ENCODE measurements around the gene SAMHD1.
"Not testable (repeated sequence)": the region's sequence is repeated elsewhere in the genome, so short reads cannot be mapped to it uniquely, and the experiment has no call there.

Gene SAMHD1

DNA sequence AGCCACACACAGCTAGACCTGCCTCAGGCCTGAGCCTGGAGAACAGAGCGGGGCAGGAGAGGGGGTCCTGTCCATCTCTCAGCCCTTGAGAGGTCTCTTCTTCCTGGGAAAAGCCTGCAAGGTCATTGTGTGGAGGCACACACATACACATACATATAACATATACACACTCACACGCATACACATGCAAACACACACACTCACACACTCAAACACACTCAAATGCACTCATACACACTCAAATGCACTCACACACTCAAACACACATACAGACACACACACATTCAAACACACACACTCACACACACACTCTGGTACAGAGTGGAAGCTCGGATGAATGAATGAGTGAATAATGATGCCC, 75.1 kb downstream of the SAMHD1 start:
- H3K27ac Mint-ChIP-seq = no peak overlapping the region
- no peaks in the 10 kb centered on the region for H3K9me3 Mint-ChIP-seq
- peaks cover 14% of the 10 kb centered on the region for H3K27me3 Mint-ChIP-seq (ENCODE audit: low read depth)
- H3K4me3 Mint-ChIP-seq = no peak overlapping the region
- TF ChIP-seq, protein P1, sequence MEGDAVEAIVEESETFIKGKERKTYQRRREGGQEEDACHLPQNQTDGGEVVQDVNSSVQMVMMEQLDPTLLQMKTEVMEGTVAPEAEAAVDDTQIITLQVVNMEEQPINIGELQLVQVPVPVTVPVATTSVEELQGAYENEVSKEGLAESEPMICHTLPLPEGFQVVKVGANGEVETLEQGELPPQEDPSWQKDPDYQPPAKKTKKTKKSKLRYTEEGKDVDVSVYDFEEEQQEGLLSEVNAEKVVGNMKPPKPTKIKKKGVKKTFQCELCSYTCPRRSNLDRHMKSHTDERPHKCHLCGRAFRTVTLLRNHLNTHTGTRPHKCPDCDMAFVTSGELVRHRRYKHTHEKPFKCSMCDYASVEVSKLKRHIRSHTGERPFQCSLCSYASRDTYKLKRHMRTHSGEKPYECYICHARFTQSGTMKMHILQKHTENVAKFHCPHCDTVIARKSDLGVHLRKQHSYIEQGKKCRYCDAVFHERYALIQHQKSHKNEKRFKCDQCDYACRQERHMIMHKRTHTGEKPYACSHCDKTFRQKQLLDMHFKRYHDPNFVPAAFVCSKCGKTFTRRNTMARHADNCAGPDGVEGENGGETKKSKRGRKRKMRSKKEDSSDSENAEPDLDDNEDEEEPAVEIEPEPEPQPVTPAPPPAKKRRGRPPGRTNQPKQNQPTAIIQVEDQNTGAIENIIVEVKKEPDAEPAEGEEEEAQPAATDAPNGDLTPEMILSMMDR (IDR thresholded peaks at IDR 0.05; ENCODE audit: unreplicated experiment in 3 of 3) = no peak
- no peaks in the 10 kb centered on the region for H3K36me3 Mint-ChIP-seq (ENCODE audit: low read depth)
- H3K4me1 Mint-ChIP-seq = no peaks in the 10 kb centered on the region

DNA sequence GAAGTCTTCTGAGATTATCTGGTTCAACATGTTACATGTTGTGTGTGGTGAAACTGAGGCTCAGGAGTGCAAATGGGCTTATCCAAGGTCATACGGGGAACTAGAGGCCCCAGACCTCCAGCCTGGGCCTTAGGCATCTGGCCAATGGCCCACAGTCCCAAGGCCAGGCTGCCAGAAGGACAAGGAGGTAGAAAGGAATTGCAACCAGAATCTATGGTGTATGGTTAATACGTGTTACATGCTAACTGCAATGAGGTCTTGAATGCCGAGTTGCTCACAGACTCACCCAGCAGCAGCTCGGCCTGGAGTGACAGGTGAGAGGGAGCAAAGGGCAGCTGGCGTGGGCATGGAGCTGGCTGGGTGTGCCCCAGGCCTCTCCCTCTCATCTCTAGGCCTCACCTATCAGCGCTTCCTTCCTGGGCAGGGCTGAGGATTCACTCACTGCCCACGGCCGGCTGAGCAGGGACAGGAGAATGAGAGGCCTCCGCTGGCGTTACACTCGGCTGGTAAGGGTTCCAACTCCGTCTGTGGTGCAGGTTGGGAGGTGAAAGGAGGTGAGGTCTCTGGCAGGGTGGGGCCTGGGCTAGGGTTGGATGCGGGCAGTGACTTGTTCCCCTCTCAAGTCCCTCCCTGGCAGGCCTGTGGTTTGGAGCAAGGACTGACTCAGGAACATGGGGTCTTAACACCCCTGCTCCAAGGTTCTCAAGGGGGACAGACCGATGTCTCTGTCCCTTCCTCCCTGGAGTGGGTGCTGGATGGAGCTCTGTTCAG, 75.6 kb downstream of the SAMHD1 start, which contains the start of gene TLDC2:
TSS of gene TLDC2 (plus strand) at position 437 of the 771 bp plus-strand sequence. CDS start at position 474, 37 bp downstream.
- no peaks in the 10 kb centered on the region for H3K9me3 Mint-ChIP-seq
- H3K4me3 Mint-ChIP-seq = no peak within 1 kb of the TSS
- H3K4me1 Mint-ChIP-seq = no peaks in the 10 kb centered on the region
- TF ChIP-seq, protein P1 (IDR thresholded peaks at IDR 0.05; ENCODE audit: unreplicated experiment in 3 of 3) = no peak
- H3K27ac Mint-ChIP-seq = peak within 1 kb of the TSS in 1 of 3 experiments; percentile 46
- peaks cover 10% of the 10 kb centered on the region for H3K27me3 Mint-ChIP-seq (ENCODE audit: low read depth)
- H3K36me3 Mint-ChIP-seq (ENCODE audit: low read depth) = no peaks in the 10 kb centered on the region

DNA sequence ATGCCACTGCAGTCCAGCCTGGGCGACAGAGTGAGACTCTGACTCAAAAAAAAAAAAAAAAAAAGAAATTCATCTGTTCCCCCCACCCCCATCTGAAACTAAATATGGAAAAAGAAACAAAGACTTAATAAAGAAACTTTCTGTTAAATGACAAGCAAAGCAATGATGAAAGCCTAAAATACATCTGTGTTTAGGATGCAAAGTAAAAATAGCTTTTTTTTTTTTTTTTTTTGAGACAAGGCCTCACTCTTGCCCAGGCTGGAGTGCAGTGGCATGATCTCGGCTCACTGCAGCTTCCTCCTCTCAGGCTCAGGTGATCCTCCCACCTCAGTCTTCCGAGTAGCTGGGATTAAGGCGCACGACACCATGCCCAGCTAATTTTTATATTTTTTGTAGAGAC, 76.4 kb downstream of the SAMHD1 start:
- not testable (repeated sequence) for H3K4me1 Mint-ChIP-seq; H3K36me3 Mint-ChIP-seq (ENCODE audit: low read depth); H3K27ac Mint-ChIP-seq; H3K9me3 Mint-ChIP-seq; H3K4me3 Mint-ChIP-seq
- peaks cover 10% of the 10 kb centered on the region for H3K27me3 Mint-ChIP-seq (ENCODE audit: low read depth)

DNA sequence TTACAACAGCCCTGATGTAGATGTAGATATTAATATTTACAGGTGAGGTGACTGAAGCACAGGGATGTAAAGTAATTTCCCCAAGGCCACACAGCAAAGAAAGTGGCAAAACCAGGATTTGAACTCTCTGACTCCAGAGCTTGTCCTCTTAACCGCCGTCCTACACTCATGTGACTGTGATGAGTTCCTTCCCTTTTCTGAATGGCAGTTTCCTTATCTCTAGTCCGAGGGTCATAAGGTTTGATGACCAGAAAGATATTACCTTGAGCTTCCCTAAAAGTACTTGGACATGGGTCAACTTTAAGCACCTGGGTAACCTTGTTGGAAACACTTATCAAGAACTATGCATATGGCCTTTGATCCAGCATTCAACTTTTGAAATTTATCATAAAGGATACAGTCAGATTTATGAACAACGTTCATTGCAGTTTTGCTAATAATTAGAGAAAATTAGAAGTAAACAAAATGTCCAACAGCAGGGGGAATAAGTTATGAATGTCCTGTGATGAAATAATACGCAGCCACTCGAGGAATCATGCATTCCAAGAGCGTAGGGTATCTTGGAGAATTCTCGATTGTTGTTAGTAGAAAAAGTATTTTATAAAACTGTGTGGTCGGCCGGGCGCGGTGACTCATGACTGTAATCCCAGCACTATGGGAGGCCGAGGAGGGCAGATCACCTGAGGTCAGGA, 77.9 kb downstream of the SAMHD1 start:
- TF ChIP-seq, protein P1 (IDR thresholded peaks at IDR 0.05; ENCODE audit: unreplicated experiment in 3 of 3) = no peak
- Mint-ChIP-seq H3K36me3 (ENCODE audit: low read depth) (no peaks in the 10 kb centered on the region), H3K27ac (no peak overlapping the region), H3K9me3 (no peaks in the 10 kb centered on the region), H3K27me3 (ENCODE audit: low read depth) (peaks cover 3% of the 10 kb centered on the region), H3K4me3 (no peak overlapping the region), H3K4me1 (no peaks in the 10 kb centered on the region)

DNA sequence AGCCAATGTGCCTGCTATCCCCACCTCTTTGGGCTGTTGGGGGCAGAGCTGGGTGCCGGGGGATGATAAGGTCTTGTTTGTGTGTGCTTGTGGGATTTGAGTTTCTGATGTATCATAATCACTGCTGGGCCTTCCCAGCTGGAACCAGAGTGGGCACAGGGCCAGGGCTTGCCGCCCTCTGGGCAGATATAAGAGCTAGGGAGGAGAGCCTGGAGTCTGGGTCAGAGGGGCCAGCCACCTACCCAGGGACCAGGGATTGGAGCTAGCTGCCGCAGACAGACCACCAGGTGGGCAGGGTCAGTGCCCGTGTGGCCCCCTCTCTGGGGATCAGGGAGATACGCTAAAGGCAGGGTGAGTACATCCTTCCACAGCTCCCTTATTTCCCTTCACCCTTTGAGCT, 78.7 kb downstream of the SAMHD1 start:
- Mint-ChIP-seq H3K4me1 (no peaks in the 10 kb centered on the region), H3K27ac (no peak overlapping the region), H3K36me3 (ENCODE audit: low read depth) (no peaks in the 10 kb centered on the region), H3K4me3 (no peak overlapping the region), H3K27me3 (ENCODE audit: low read depth) (peaks cover 3% of the 10 kb centered on the region), H3K9me3 (no peaks in the 10 kb centered on the region)
- TF ChIP-seq, protein P1 (IDR thresholded peaks at IDR 0.05; ENCODE audit: unreplicated experiment in 3 of 3) = no peak

DNA sequence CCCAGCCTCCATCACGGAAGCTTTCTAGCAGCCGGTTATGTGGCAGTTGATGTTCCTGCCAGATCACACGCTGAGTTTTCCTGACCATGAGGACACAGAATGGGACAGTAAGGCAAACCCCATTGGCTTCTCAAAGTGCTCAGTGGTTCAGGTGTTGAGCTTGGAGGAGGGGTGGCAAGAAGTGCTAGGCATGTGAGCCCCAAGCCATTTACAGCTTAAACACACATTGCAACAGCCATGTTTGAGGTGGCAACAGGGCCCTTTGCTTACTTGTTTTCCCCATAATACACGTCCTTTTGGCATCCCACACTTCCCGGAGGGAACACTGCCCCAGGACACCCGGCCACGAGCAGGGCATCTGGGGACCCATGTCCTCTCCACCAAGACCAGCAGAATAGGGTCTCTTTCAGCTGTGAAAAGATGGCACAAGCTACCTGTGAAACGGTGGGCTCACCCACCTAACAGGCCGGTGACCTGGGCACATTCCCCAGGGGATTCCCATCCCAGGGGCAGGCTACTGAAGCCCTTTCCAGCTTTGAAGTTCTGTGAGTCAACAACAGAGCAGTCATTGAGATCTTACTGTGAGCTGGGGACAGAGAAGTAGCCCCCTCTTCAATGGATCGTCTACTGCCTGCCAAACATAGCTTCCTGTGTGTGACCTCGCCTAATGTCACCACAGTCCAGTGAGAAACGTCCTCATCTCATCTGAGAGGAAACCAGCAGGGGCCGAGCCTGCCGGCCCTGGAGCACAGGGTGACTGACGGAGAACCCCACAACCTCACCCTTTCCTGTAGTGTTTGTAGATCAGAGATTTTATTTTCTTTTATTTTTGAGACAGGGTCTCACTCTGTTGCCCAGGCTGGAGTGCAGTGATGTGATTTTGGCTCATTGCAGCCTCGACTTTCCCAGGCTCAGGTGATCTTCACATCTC, 79.6 kb downstream of the SAMHD1 start:
- Mint-ChIP-seq H3K27ac (no peak overlapping the region), H3K36me3 (ENCODE audit: low read depth) (no peaks in the 10 kb centered on the region), H3K4me3 (no peak overlapping the region)

More for the DNA sequence above, 79.6 kb downstream of the SAMHD1 start:
- no peaks in the 10 kb centered on the region for H3K9me3 Mint-ChIP-seq
- peaks cover 3% of the 10 kb centered on the region for H3K27me3 Mint-ChIP-seq (ENCODE audit: low read depth)
- TF ChIP-seq, protein P1 (IDR thresholded peaks at IDR 0.05; ENCODE audit: unreplicated experiment in 3 of 3) = no peak
- no peaks in the 10 kb centered on the region for H3K4me1 Mint-ChIP-seq

Measured in nephron (organoid).